ENCODE data around the gene DMBX1. TPM values are rescaled to one million over a fixed set of nuclear protein-coding genes. Genes with fewer than 3 reads are reported as not detected.

The DMBX1 gene
- total and polyA plus RNA-seq, 9 of the 15 experiments (the other 6 are each of a cell fraction or from before 2014, with no cell fraction given), result 0.25 to 4.3 (median 1.0) TPM

- Histone ChIP-seq H3K4me3 (no peak overlapping the region), H3K9me3 (replicated peaks; ENCODE audit: control insufficient read depth, insufficient read depth, low read depth, low read length) (no peaks in the 10 kb centered on the region), H3K9ac (ENCODE audit: insufficient read depth in 1 of 2, low read depth in 2 of 2, low read length in 2 of 2) (no peak overlapping the region), H3K4me2 (ENCODE audit: insufficient read depth, low read length) (no peak overlapping the region), H2AFZ (ENCODE audit: low read depth, low read length) (no peak overlapping the region), H3K36me3 (ENCODE audit: control insufficient read depth, insufficient read depth, low read length) (no peaks in the 10 kb centered on the region), H4K20me1 (replicated peaks; ENCODE audit: control insufficient read depth, insufficient read depth, low read length) (no peaks in the 10 kb centered on the region), H3K4me1 (replicated peaks in 1 of 2; ENCODE audit: control insufficient read depth in 2 of 2, insufficient read depth in 2 of 2, low read length in 2 of 2) (peaks cover 11 to 20% of the 10 kb centered on the region in 2 experiments), H3K9me1 (ENCODE audit: control insufficient read depth, insufficient read depth, low read length) (no peaks in the 10 kb centered on the region), H3K27ac (ENCODE audit: extremely low read depth, low read depth, low read length) (no peak overlapping the region), H3K27me3 (ENCODE audit: control insufficient read depth in 2 of 2, insufficient read depth in 2 of 2, low read length in 2 of 2) (no peaks in the 10 kb centered on the region), H3K79me2 (ENCODE audit: control insufficient read depth, insufficient read depth, low read length) (no peaks in the 10 kb centered on the region)
- no TSS peak for BruUV-seq (replicated peaks)
- intact Hi-C loops (cut with micrococcal nuclease) (no loop called here), in situ Hi-C loops (cut with MboI) (no loop called here)
- no peak for DNase-seq (ENCODE audit: extremely low read depth in 1 of 4, low spot score in 3 of 4)
- POLR2A ChIA-PET, result interaction anchor here (0.6 to 1.2 kb wide), 4 partner anchors 11 to 747 kb away, joined by 3 to 4 read pairs (median 3); no protein-coding TSS in a partner anchor
- no peak for FAIRE-seq
- CTCF ChIA-PET (ENCODE audit: low intra/inter-chr PET ratio), result interaction anchor here (0.8 to 7.0 kb wide), 5 partner anchors 16 to 193 kb away, joined by 4 to 144 read pairs (median 4); no protein-coding TSS in a partner anchor
- TF ChIP-seq ATF1 (CRISPR knock-in tag; IDR thresholded peaks at IDR 0.05) (no peak), ATF1 (tag; IDR thresholded peaks at IDR 0.05) (no peak), ZNF384 (IDR thresholded peaks at IDR 0.05; ENCODE audit: low read depth, low read length) (no peak), EHMT2 (IDR thresholded peaks at IDR 0.05) (no peak), MTA2 (IDR thresholded peaks at IDR 0.05; ENCODE audit: low read depth) (no peak), CCAR2 (IDR thresholded peaks at IDR 0.05; ENCODE audit: low read depth, low read length) (no peak), REST (IDR thresholded peaks at IDR 0.05; ENCODE audit: borderline replicate concordance) (no peak), REST (CRISPR knock-in tag; IDR thresholded peaks at IDR 0.05; ENCODE audit: low read depth) (no peak), SP1 (CRISPR knock-in tag; IDR thresholded peaks at IDR 0.05) (no peak), ZNF766 (CRISPR knock-in tag; conservative IDR thresholded peaks at IDR 0.05) (no peak), CLOCK (CRISPR knock-in tag; IDR thresholded peaks at IDR 0.05; ENCODE audit: borderline replicate concordance) (no peak), MAZ (CRISPR knock-in tag; conservative IDR thresholded peaks at IDR 0.05 in 1 of 2, IDR thresholded peaks at IDR 0.05 in 1 of 2) (no peak)
- no peak for ATAC-seq
- whole genome bisulfite sequencing (ENCODE audit: insufficient coverage, low coverage, missing lambda C conversion rate), result 24% methylated on average over 3 of the region's 3 CpGs
Measured at GRCh38 chr1:46532095-46532494, 42.5 kb downstream of the DMBX1 start.
